Spleen (tissue), 7 donors: ENCODE measurements around the gene KDF1.

Source experiments
- CTCF ChIP-seq, 11 experiments: fragments of 200-600 bp in 7 of 11; fragments of 450-650 bp in 4 of 11; sonication (generic) in 4 of 11; IDR thresholded peaks in 8 of 11; conservative IDR thresholded peaks in 3 of 11; 1 replicate in 7 of 11; 2 replicates in 4 of 11; pipeline versions ENCODE4 v1.4.0 to v1.8.0; 2016 to 2021; ENCODE audit warnings: antibody characterized with exemption in 11 of 11, inconsistent platforms in 4 of 11, mild to moderate bottlenecking in 1 of 11
- POLR2A ChIP-seq, 3 donors: fragments of 450-650 bp; IDR thresholded peaks; one replicate each; pipeline ENCODE4 v1.5.1; 2017; ENCODE audit warnings: antibody characterized with exemption in 3 of 3, mild to moderate bottlenecking in 1 of 3
- donor health status: DM: no; HTN: no; CAD: no; lungs with moderate emphysema.
- donor health status: DM: no; HTN: no; CAD: no.
- donor health status: DM: no; HTN: no; CAD: no.

- no peak for TF ChIP-seq CTCF (IDR thresholded peaks at IDR 0.05 in 8 of 11, conservative IDR thresholded peaks at IDR 0.05 in 3 of 11)
- no peak for TF ChIP-seq POLR2A (IDR thresholded peaks at IDR 0.05)
Observed at GRCh38 chr1:26991310-26992116, 31.2 kb upstream of the KDF1 start.
